Kidney tubule cell (primary cell): Measurements from ENCODE around the gene OPCML.

Source experiments
- DNase-seq: peaks from one replicate; pipeline ENCODE4 v3.0.0-alpha.2; 2018; ENCODE audit warnings: low spot score

The OPCML gene

GRCh38 chr11:133541021-133541719, 8.9 kb upstream of the OPCML start:
- DNase-seq = no peak

GRCh38 chr11:133536198-133536597, 3.9 kb upstream of the OPCML start:
- DNase-seq = no peak

- DNase-seq = no peak
Measured at GRCh38 chr11:133533205-133533604, 904 bp upstream of the OPCML start.

GRCh38 chr11:133531458-133531857, 843 bp downstream of the OPCML start:
- DNase-seq = no peak

GRCh38 chr11:133530501-133530835, 1.8 kb downstream of the OPCML start:
- no peak for DNase-seq

GRCh38 chr11:133529807-133530500, 2.3 kb downstream of the OPCML start:
- no peak for DNase-seq

GRCh38 chr11:133526790-133527189, 5.5 kb downstream of the OPCML start:
- no peak for DNase-seq

- no peak for DNase-seq
Measured at GRCh38 chr11:133525976-133526375, 6.3 kb downstream of the OPCML start.

- DNase-seq = no peak
Measured at GRCh38 chr11:133524488-133524887, 7.8 kb downstream of the OPCML start.

- DNase-seq = no peak
Measured at GRCh38 chr11:133522344-133522743, 10.0 kb downstream of the OPCML start.

- no peak for DNase-seq
Measured at GRCh38 chr11:133521502-133521901, 10.8 kb downstream of the OPCML start.

GRCh38 chr11:133520707-133521106, 11.6 kb downstream of the OPCML start:
- no peak for DNase-seq

- no peak for DNase-seq
Measured at GRCh38 chr11:133519560-133519959, 12.7 kb downstream of the OPCML start.

- no peak for DNase-seq
Measured at GRCh38 chr11:133518702-133519264, 13.5 kb downstream of the OPCML start.

- DNase-seq = no peak
Measured at GRCh38 chr11:133516845-133517244, 15.5 kb downstream of the OPCML start.

- no peak for DNase-seq
Measured at GRCh38 chr11:133515107-133515506, 17.2 kb downstream of the OPCML start.

- no peak for DNase-seq
Measured at GRCh38 chr11:133509924-133510697, 22.2 kb downstream of the OPCML start.

GRCh38 chr11:133508468-133508867, 23.8 kb downstream of the OPCML start:
- DNase-seq = no peak

- DNase-seq = no peak
Measured at GRCh38 chr11:133507185-133507584, 25.1 kb downstream of the OPCML start.

GRCh38 chr11:133506551-133507094, 25.7 kb downstream of the OPCML start:
- DNase-seq = no peak

- no peak for DNase-seq
Measured at GRCh38 chr11:133506023-133506422, 26.3 kb downstream of the OPCML start.

- no peak for DNase-seq
Measured at GRCh38 chr11:133504906-133505305, 27.4 kb downstream of the OPCML start.

- no peak for DNase-seq
Measured at GRCh38 chr11:133503776-133504175, 28.5 kb downstream of the OPCML start.
